ENCODE results near the gene CACTIN.

DNA sequence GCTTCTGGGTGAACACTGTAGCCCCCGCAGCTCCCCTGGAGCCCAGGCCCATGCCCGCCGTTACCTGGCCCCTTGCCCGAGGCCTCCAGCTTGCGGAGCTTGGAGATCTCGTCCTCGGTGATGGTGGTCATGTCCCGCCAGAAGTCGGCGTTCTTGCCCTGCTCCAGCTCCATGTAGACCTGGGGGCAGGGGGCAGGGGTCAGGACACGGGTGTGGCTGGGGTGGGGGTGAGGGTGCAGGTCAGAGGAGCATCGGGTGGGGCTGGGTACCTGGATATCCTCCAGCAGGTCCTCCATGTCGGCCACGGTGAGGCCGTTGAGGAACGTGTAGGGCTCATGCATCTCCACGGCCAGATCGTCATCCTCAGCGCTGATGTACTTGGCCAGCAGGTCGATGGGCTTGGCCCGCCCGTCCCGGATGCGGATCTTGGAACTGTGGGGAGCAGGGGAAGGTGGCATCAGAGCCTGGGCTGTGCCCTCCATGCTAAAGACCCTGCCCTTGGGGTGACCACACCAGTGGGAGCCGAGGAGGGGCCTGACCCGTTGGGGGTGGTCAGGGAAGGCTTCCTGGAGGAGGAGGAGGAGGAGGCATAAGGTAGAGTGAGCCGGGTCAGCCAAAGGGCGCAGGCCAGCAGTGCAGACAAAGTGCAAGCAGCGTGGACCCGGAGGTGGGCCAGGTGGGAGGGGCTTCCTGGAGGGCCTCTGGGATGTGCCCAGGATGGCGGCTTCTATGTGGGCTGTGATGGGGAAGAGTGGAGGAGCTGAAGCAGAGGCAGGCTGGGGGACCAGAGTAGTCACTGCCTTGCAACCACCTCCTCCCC is 7.6 kb downstream of the CACTIN start:
- TF ChIP-seq CTCF (IDR thresholded peaks at IDR 0.05) (peak in 1 of 4 experiments; percentile 29), POLR2AphosphoS5 (IDR thresholded peaks at IDR 0.05) (no peak)
